ENCODE measurements around the gene CACTIN.
"Not testable (repeated sequence)": the region's sequence is repeated elsewhere in the genome, so short reads cannot be mapped to it uniquely, and the experiment has no call there.

The CACTIN gene

DNA sequence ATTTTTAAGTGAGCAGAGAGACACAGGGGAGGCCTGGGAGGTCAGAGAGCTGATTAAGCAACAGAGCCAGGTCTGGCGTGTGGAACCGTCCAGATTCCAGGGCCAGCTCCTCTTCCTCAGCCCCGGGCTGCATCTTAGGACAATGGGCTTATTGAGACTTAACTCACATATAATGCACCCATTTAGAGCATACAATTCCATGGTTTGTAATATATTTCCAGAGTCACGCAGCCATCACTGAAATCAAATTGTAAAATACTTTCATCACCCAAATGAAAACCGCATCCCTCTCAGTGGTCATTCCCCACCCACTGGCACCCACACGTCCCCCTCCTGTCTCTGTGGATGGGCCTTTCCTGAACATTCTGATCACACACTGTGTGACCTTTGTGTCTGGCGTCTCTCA is 56.0 kb downstream of the CACTIN start:
- TF ChIP-seq, protein P1, sequence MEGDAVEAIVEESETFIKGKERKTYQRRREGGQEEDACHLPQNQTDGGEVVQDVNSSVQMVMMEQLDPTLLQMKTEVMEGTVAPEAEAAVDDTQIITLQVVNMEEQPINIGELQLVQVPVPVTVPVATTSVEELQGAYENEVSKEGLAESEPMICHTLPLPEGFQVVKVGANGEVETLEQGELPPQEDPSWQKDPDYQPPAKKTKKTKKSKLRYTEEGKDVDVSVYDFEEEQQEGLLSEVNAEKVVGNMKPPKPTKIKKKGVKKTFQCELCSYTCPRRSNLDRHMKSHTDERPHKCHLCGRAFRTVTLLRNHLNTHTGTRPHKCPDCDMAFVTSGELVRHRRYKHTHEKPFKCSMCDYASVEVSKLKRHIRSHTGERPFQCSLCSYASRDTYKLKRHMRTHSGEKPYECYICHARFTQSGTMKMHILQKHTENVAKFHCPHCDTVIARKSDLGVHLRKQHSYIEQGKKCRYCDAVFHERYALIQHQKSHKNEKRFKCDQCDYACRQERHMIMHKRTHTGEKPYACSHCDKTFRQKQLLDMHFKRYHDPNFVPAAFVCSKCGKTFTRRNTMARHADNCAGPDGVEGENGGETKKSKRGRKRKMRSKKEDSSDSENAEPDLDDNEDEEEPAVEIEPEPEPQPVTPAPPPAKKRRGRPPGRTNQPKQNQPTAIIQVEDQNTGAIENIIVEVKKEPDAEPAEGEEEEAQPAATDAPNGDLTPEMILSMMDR (IDR thresholded peaks at IDR 0.05; ENCODE audit: extremely low read depth, missing control alignments) = no peak
- no peak for DNase-seq (ENCODE audit: low spot score)

DNA sequence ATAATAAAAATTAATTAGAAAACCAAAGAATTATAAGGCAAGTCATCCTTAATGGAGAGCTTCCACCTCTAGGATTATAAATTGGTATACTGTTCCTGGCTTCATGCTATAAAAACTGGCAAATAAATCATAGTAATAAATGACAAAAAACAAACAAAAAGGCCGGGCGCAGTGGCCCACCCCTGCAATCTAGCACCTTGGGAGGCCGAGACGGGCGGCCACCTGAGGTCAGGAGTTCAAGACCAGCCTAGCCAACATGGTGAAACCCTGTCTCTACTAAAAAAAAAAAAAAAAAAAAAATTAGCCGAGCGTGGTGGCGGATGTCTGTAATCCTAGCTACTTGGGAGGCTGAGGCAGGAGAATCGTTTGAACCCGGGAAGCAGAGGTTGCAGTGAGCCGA is 56.5 kb downstream of the CACTIN start:
- not testable (repeated sequence) for DNase-seq (ENCODE audit: low spot score)

DNA sequence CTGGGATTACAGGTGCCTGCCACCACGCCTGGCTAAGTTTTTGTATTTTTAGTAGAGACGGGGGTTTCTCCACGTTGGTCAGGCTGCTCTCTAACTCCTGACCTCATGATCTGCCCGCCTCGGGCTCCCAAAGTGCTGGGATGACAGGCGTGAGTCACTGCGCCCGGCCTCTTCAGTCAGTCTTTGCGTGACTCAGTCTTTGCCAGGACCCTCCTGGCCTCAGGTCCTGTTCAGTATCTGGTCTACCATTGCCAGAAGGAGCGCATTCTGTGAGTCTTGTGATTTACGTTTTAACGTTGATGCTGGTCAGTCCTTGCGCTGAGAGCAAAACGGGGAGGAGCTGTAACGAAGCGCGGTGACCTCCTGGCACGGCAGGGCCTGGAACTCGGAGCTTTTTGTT is 61.5 kb downstream of the CACTIN start:
- TF ChIP-seq, protein P1 (IDR thresholded peaks at IDR 0.05; ENCODE audit: extremely low read depth, missing control alignments) = no peak
- no peak for DNase-seq (ENCODE audit: low spot score)

DNA sequence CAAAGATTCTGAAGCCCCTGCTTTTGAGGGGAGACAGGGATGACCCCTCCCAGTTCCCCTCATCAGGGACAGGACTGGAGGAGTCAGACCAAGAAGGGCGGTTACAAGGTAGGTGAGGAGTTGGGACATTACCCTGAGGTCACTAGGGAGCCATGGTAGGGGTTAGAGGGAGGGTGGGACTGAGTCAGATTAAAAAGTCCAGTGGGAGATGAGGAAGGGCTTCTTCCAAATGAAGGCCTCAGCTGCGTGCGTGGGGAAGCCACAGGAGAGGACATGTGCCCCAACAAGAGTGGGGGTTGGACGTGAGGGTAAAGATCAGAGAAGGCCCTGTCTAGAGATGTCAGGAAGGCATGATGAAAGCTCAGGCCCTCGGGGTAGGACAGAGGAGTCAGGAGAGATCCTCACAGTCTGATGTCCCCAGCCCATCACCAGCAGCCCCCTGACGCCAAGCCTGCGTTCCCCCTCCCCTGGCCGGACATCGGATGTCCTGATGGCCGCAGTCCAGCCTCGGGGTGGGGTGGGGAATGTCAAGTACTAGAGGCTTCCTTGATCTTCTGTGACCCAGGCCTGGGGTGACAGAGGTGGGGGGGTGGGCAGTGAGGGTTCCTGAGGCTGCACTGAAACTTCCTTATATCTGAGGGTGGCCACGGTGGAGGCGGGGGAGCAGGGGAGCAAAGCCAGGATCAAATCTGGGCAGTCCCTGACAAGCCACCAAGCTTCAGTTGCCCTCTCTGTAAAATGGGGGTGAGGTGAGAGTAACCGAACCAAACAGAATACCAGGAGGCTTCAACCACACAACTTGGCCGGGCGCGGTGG is 62.7 kb downstream of the CACTIN start:
- TF ChIP-seq, protein P1 (IDR thresholded peaks at IDR 0.05; ENCODE audit: extremely low read depth, missing control alignments) = no peak
- DNase-seq (ENCODE audit: low spot score) = no peak
